ENCODE results near the gene VPS51.
"Not testable (repeated sequence)": the region's sequence is repeated elsewhere in the genome, so short reads cannot be mapped to it uniquely, and the experiment has no call there.

Gene VPS51

GRCh38 chr11:65108469-65109123 is 12.6 kb downstream of the VPS51 start:
- DNase-seq = no peak

DNA sequence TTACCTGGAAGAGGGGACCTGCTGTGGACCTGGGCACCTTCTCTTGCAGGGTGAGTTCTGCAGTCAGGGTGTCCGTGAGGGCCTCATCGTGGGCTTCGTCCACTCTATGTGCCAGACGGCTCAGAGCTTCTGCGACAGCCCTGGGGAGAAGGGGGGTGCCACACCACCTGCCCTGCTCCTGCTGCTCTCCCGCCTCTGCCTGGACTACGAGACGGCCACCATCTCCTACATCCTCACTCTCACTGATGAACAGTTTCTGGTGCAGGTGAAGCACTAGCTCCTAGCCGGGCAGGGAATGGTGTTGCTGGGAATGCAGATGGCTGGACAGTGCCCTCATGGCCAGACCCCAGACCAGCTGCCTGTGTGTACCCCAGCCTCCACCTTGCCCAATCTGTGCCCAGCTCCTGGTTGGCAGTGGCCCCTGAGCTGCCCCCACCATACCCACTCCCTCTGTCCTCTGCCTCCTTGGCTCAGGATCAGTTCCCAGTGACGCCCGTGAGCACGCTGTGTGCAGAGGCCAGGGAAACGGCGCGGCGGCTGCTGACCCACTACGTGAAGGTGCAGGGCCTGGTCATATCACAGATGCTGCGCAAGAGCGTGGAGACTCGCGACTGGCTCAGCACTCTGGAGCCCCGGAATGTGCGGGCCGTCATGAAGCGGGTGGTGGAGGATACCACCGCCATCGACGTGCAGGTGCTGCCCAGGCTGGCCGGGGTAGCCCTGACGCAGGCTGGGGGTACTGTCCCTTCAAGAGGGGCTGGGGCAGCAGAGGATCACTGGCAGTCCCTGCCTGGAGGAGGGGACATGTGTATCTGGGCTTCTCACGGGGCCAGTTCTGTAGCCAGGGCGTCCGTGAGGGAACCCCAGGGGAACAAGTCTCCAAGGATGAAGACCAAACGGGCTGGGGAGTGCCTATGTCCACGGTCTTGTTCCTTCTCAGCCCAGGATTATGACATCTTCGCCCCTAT is 13.5 kb downstream of the VPS51 start:
- DNase-seq = no peak

DNA sequence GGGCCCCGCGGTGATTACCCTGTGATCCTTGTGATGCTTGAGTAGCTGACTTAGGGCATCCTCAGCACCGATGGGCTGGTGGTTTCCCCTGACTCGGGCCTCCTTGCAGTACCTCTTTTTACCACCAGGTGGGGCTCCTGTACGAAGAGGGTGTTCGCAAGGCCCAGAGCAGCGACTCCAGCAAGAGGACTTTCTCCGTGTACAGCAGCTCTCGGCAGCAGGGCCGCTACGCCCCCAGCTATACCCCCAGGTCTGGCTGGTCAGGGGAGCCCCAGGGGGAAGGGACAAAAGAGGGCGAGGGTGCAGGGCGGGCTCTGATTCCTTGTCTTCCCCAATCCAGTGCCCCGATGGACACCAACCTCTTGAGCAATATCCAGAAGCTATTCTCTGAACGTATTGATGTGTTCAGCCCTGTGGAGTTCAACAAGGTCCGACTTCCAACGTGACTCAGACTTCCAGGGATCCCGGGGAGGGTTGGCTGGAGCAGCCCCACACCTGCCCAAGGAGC is 14.4 kb downstream of the VPS51 start:
- DNase-seq = peak; percentile 66

GRCh38 chr11:65111159-65111743 is 15.2 kb downstream of the VPS51 start:
- no peak for DNase-seq

GRCh38 chr11:65111744-65112545 is 15.9 kb downstream of the VPS51 start, which contains the start of gene TM7SF2:
TSS of gene TM7SF2 (plus strand) at chr11:65111872. CDS start at chr11:65112016, 144 bp downstream.
- DNase-seq = peak; percentile 75

DNA sequence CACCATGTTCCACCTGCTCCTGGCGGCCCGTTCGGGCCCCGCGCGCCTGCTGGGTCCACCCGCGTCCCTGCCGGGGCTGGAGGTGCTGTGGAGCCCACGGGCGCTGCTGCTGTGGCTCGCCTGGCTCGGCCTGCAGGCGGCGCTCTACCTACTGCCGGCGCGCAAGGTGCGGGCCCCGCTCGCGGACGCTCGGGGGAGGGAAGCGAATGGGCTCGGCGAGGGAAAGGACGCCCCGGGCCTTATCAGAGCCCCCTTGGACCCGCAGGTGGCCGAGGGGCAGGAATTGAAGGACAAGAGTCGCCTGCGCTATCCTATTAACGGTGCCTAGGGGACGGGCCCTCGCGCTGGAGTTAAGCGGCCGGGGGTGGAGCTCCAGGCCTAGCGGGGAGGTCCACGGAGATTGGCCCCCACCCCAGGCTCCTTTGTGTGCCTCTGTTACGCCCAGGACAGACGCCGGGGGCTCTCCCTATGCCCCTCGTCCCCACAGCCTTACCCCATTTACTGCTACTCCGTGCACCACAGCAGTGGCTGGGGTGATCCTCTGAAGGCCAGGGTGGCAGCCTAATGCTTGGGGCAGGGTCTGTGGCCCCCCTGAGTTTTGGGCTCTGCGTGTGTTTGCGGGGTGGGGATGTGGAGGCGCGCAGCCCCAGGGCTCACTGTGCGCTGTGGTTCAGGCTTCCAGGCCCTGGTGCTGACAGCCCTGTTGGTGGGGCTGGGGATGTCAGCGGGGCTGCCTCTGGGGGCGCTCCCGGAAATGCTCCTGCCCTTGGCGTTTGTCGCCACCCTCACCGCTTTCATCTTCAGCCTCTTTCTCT is 16.7 kb downstream of the VPS51 start:
- DNase-seq = no peak

- DNase-seq = no peak
Observed at GRCh38 chr11:65113361-65113756, 17.3 kb downstream of the VPS51 start.

GRCh38 chr11:65113839-65114238 is 17.8 kb downstream of the VPS51 start:
- no peak for DNase-seq

DNA sequence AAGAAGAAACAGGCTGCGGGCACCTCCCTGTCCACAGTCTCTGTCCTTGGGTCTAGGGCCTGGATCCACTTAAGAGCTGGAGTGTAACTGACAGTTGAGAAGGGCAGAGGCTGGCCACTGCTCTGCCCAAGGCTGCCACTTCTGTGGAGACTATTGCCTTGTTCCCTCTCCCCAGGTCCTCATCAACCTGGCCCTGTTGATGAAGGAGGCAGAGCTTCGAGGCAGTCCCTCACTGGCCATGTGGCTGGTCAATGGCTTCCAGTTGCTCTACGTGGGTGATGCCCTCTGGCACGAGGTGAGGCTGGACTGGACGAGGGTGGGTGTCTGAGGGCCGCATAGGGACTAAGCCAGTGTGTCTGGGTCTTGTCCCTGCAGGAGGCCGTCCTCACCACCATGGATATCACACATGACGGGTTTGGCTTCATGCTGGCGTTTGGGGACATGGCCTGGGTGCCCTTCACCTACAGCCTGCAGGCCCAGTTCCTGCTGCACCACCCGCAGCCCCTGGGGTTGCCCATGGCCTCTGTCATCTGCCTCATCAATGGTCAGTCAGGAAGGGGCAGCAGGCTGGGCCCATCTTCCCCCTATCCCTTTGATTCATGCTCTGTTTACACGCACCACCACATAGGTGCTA is 18.6 kb downstream of the VPS51 start:
- DNase-seq = no peak

DNA sequence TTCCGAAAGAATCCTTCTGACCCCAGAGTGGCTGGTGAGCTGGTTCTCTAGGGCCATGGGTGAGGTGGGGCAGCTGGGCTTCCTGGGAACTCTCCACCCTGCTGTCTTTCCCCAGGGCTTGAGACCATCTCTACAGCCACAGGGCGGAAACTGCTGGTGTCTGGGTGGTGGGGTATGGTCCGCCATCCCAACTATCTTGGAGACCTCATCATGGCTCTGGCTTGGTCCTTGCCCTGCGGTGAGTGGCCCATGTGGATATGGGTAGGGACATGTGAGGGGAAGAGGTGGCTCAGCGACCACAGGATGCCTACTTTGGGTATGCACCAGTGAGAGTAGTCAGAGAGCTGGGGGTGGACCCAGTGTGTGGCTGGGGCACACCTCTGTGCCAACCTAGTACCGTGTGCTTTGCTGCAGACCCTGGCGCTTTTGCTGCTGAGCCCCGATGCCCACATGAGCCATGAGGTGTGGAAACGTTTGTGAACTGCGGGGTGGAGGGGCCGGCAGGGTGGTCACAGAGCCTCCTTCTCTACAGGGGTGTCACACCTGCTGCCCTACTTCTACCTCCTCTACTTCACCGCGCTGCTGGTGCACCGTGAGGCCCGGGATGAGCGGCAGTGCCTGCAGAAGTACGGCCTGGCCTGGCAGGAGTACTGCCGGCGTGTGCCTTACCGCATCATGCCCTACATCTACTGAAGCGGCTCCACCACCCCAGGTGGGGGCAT is 19.5 kb downstream of the VPS51 start:
- no peak for DNase-seq

DNA sequence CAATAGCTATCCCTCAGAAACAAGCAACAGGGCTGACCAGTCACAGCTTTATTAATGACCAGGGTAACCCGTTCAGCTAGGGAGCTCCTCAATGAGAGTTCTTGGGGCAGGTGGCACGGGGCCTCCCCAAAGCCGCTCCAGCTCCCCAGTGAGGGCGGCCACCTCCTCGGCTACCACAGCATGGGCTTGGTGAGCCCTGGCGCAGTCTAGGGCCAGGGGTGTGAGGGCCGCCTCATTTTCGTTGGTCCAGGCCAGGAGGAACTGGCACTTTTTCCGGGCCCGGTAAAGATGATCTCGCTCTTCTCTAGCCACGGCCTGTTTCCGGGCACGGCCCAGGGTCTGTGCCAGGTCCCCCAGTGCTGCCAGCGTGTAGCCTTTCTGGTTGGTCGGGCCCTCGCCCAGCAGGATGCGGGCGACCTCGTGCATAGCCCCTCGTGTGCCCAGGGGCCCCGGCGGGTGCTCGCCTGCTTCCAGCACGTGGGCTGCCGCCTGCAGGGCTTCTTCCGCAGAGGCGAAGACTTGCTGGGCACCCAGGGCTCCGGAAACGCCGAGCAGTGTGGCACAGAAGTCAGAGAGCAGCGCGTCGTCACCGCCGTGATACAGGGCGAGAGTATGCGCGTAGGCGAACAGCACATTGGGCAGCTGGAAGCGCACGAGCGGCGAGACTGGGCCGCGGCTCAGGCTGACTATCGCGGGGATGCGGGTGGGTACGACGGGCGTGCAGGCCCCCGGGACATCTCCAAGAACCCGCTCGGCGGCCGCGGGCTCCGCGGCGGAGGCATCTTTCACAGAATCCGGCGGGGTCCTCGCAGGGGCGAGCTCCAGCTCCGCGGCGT is 20.6 kb downstream of the VPS51 start:
- DNase-seq = no peak

- DNase-seq = peak; percentile 94
Observed at GRCh38 chr11:65117206-65118096, 21.4 kb downstream of the VPS51 start, which contains the start of gene ZNHIT2. TSS of gene ZNHIT2 (minus strand) at chr11:65117701. CDS start at chr11:65117653, 48 bp downstream.

GRCh38 chr11:65118097-65118837 is 22.3 kb downstream of the VPS51 start:
- DNase-seq = no peak

- not testable (repeated sequence) for DNase-seq
Observed at GRCh38 chr11:65118891-65119669, 23.1 kb downstream of the VPS51 start.

- no peak for DNase-seq
Observed at GRCh38 chr11:65119670-65119995, 23.6 kb downstream of the VPS51 start.

DNA sequence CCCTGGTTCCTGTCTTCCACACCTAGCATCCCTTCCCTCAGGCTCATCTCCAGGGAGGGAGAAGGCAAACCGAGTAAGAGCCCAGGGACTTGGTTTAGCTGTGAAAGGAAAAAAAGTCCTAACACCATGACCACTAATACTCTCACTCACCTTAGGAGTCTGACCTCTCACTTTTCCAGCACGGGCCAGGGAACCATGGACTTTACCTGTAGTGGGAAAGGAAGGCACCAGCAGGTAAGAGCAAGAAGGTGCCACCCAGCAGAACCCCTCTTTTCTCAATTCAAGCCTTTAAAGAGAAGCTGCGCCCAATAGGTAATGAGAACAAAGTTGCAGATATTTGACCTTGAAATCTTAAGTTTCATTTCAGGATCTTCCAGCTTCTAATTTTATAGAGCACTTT is 24.8 kb downstream of the VPS51 start:
- DNase-seq = no peak

- DNase-seq = no peak
Observed at GRCh38 chr11:65121447-65121864, 25.4 kb downstream of the VPS51 start.
